Measurements from ENCODE around the gene CD19. TPM values are rescaled to one million over a fixed set of nuclear protein-coding genes. Genes with fewer than 3 reads are reported as not detected.

Gene CD19
- total RNA-seq, 1 experiment from 2014 or later: not detected

- Histone ChIP-seq H3K4me1 (ENCODE audit: control insufficient read depth, insufficient read depth, low read length) (no peaks in the 10 kb centered on the region), H3K27ac (ENCODE audit: low read length) (no peak overlapping the region), H3K4me3 (ENCODE audit: low read depth in 2 of 2, low read length in 2 of 2) (no peak overlapping the region), H3K27me3 (ENCODE audit: control insufficient read depth, insufficient read depth, low read length) (no peaks in the 10 kb centered on the region), H3K9me3 (ENCODE audit: control insufficient read depth, insufficient read depth, low read depth, low read length) (no peaks in the 10 kb centered on the region), H3K36me3 (ENCODE audit: control insufficient read depth, insufficient read depth, low read length) (no peaks in the 10 kb centered on the region)
- no peak for TF ChIP-seq SIN3A (IDR thresholded peaks at IDR 0.05; ENCODE audit: borderline replicate concordance, insufficient read depth, low read depth, low read length)
- TF ChIP-seq CTCF (IDR thresholded peaks at IDR 0.05): no peak
- no peak for TF ChIP-seq POLR2AphosphoS5 (IDR thresholded peaks at IDR 0.05; ENCODE audit: low read depth, low read length)
- no peak for TF ChIP-seq TCF7L2 (IDR thresholded peaks at IDR 0.05; ENCODE audit: low read depth, low read length)
- TF ChIP-seq REST (IDR thresholded peaks at IDR 0.05; ENCODE audit: insufficient read depth in 1 of 2, low read depth in 2 of 2, low read length in 1 of 2): no peak
- in situ Hi-C loops (cut with HindIII; ENCODE audit: low pct_unique_long_range_greater_than_20kb, low sequenced_read_pairs) (no loop called here), intact Hi-C loops (cut with micrococcal nuclease; ENCODE audit: unreplicated experiment) (no loop called here)
- no peak for ATAC-seq
- DNase-seq (ENCODE audit: low read depth, low spot score): peak; percentile 17
- POLR2A ChIA-PET: no interaction called here
- no TSS peak for BruUV-seq (replicated peaks)
- CTCF ChIA-PET: interaction anchor here (0.6 to 0.7 kb wide), 3 partner anchors 10 to 31 kb away, joined by 4 to 9 read pairs (median 5); no protein-coding TSS in a partner anchor
Observed at GRCh38 chr16:28915181-28915580, 16.6 kb upstream of the CD19 start.

- POLR2A ChIA-PET: interaction anchor here (0.5 to 0.7 kb wide), 3 partner anchors 10 to 106 kb away, joined by 8 to 12 read pairs (median 8); no protein-coding TSS in a partner anchor
Observed at GRCh38 chr16:28917095-28917494, 14.7 kb upstream of the CD19 start.

More at GRCh38 chr16:28917095-28917494, 14.7 kb upstream of the CD19 start:
- CTCF ChIA-PET: no interaction called here
- TF ChIP-seq TCF7L2 (IDR thresholded peaks at IDR 0.05; ENCODE audit: low read depth, low read length) (no peak), REST (IDR thresholded peaks at IDR 0.05; ENCODE audit: insufficient read depth in 1 of 2, low read depth in 2 of 2, low read length in 1 of 2) (no peak), CTCF (IDR thresholded peaks at IDR 0.05) (no peak), POLR2AphosphoS5 (IDR thresholded peaks at IDR 0.05; ENCODE audit: low read depth, low read length) (no peak), SIN3A (IDR thresholded peaks at IDR 0.05; ENCODE audit: borderline replicate concordance, insufficient read depth, low read depth, low read length) (no peak)
- no peaks in the 10 kb centered on the region for H3K36me3 ChIP-seq (ENCODE audit: control insufficient read depth, insufficient read depth, low read length)
- H3K4me3 ChIP-seq (ENCODE audit: low read depth in 2 of 2, low read length in 2 of 2): no peak overlapping the region
- no peak for ATAC-seq
- no peaks in the 10 kb centered on the region for H3K27me3 ChIP-seq (ENCODE audit: control insufficient read depth, insufficient read depth, low read length)
- no peaks in the 10 kb centered on the region for H3K4me1 ChIP-seq (ENCODE audit: control insufficient read depth, insufficient read depth, low read length)
- in situ Hi-C loops (cut with HindIII; ENCODE audit: low pct_unique_long_range_greater_than_20kb, low sequenced_read_pairs): no loop called here
- intact Hi-C loops (cut with micrococcal nuclease; ENCODE audit: unreplicated experiment): no loop called here
- H3K27ac ChIP-seq (ENCODE audit: low read length): no peak overlapping the region
- TSS peak; percentile 64 for BruUV-seq (replicated peaks)
- no peak for DNase-seq (ENCODE audit: low read depth, low spot score)
- H3K9me3 ChIP-seq (ENCODE audit: control insufficient read depth, insufficient read depth, low read depth, low read length): no peaks in the 10 kb centered on the region
